GM19467 (cell line): Measurements from ENCODE around the gene XIRP1.
"Not testable (repeated sequence)": the region's sequence is repeated elsewhere in the genome, so short reads cannot be mapped to it uniquely, and the experiment has no call there.

Experiments used
- ATAC-seq: cut with Tn5 transposase; IDR thresholded peaks from one replicate; pipeline ENCODE4 v1.9.1; 2021; ENCODE audit warnings: mild to moderate bottlenecking, moderate library complexity; ENCODE audit not compliant: unreplicated experiment

Gene XIRP1

GRCh38 chr3:39170877-39171276, 21.5 kb downstream of the XIRP1 start:
- ATAC-seq = not testable (repeated sequence)

DNA sequence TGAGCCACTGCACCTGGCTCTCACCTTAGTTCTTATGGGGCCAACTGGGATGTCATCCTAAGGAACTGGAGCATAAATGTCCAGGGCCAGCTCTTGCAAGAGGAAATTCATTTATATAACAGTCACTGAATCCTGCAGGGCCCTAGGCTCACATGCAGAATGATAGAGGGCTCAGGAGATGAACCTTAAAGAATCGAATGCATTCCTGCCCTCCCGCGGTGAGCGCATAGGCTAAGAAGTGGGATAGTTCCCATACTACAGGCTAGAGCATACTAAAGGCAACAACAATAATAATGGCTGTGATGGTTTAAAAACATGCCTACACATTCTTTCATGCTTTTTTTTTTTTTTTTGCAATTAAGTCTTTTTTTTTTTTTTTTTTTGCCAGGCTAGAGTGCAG, 21.9 kb downstream of the XIRP1 start:
- ATAC-seq = no peak

- no peak for ATAC-seq
These were observed 22.7 kb downstream of the XIRP1 start for GRCh38 chr3:39169712-39170111.

DNA sequence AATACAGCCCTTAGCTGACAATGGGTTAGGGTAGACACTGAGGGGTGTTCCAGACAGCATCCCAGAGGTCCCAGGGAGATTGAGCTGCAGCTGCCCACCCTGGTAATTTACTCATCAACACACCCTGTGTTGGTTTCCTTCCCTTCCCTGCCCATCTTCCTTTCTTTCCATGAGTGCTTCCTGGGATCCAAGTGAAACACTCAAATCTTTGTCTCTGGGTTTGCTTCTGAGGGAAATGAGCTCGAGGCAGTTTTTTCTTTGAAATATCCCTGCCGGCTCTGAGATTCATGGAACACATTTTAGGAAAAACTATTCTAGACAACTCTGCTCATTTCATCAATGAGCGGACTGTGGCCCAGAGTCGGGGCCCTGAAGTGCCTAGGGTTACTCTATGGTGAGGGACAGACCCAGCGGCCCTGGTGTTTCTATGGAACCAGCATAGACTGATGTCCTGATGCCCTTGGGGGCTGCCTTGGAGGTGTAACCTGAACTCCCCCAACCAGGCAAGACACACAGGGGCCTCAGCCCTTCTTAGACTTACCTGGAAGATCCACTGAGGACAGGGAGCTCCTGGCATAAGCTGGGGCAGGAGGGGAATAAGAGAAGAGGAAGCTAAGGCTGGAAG, 24.1 kb downstream of the XIRP1 start:
- ATAC-seq = no peak

GRCh38 chr3:39166932-39167532, 25.4 kb downstream of the XIRP1 start:
- no peak for ATAC-seq

DNA sequence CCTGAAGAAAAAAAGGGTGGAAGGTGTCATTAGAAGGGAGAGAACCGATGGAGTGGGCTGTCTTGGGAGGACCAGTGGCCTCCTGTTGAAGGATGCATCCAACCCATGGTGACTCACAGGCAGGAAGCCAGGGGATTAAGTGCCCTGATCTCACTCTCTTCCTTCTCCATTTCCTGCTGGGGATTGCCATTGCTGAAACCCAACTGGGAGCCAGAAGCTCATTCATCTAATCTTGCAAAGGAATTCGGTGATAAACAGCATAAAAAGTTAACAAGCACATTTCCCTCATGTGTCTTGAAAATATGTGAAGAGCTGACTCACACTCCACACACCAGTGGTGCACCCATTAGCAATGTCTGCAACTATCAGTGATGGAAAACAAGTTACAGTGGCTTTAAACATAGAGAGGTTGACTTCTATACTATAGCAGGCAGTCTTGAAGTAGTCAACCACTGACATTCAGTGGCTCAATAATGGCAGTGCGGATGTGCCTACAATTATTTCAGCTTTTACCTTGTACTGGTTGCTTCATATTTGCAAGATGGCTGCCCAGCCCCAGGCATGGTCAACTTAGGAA, 26.2 kb downstream of the XIRP1 start:
- no peak for ATAC-seq

GRCh38 chr3:39165518-39165917, 26.9 kb downstream of the XIRP1 start:
- ATAC-seq = no peak

GRCh38 chr3:39164414-39164813, 28.0 kb downstream of the XIRP1 start:
- ATAC-seq = no peak

DNA sequence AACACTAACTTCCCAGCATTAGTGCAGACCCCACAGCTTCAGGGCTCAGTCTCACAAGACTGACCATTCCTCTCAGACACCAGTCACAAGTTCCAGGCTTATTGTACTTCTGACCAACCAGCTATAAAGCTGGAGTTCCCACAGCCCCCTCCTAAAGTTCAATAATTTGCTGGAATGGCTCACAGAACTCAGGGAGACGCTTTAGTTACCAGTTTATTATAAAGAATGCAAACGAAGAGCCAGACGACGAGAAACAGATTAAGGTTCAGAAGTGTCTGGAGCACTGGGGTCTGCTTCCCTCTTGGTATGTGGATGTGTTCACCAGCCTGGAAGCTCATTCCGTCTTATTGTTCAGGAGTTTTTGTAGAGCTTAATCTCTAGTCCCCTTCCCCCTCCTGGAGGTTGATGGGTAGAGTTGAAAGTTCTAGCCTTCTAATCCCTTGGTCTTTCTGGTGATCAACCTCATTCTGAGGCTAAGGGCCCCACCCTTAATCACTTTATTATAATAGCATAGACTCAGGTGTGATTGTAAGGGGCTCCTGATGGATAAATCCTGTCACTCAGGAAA, 34.2 kb downstream of the XIRP1 start:
- no peak for ATAC-seq

DNA sequence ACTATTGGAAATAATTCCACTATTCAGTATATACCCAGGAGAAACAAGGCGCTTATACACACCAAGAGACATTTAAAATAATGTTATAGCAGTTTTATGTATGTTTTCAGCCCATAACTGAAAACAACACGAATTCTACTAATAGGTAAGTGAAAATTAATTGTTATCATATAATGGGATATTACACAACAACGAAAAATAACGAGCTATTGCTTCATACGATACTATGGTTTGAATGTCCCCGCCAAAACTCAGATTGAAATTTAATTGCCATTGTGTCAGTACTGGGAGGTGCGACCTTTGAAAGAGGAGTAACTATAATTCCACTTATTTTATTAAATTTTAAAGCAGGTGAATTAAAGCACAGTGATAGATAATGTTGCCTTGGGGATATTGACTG, 35.0 kb downstream of the XIRP1 start:
- no peak for ATAC-seq

GRCh38 chr3:39156421-39156820, 36.0 kb downstream of the XIRP1 start:
- no peak for ATAC-seq

DNA sequence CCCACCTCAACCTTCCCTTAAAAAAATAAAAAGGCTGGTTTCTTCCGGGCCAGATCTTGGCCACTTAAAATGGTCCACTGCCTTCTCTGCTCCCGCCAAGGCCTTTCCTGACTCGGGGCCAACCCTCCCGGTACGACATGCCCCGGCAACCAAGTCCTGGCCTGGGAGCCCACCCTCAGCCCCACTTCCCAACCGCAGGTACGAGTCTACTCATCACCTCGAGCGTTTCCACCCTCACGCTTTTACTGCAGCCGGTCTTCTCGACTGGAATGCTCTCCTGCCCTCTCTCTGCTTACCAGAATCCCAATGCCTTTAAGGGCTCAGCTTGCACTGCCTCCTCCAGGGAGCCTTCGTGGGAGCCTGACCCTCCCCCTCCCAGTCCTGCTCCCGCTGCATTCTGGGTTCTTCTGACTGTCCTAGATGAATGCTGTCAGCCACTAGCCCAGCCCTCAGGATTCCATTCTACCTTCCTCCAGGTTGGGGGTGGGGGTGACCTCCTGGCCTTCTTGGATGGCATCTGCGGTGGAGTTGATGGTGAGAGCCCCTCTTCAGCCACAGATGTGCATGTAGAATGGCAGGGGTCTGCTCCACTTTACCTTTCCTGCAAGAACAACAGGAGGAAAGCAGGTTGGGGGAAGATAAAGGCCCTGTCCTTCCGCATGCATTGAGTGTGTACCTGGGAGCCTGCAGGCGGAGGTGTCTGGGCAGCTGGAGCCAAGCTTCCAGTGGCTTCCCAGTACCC, 37.9 kb downstream of the XIRP1 start:
- ATAC-seq = no peak

DNA sequence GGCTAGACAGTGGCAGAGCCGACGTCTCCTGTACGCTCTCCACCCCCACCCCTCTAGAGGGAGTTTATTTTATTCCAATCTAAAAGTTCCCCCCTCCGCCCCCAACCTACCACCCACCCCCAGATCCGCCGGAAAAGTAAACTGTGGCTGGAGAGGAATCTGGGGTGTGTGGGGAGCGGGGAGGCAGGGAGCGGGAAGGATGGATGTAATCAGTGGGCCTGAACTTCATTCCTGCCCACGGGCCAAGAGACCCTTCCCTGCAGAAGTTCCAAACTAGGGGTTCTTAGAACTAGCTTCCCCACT, 38.5 kb downstream of the XIRP1 start:
- no peak for ATAC-seq

DNA sequence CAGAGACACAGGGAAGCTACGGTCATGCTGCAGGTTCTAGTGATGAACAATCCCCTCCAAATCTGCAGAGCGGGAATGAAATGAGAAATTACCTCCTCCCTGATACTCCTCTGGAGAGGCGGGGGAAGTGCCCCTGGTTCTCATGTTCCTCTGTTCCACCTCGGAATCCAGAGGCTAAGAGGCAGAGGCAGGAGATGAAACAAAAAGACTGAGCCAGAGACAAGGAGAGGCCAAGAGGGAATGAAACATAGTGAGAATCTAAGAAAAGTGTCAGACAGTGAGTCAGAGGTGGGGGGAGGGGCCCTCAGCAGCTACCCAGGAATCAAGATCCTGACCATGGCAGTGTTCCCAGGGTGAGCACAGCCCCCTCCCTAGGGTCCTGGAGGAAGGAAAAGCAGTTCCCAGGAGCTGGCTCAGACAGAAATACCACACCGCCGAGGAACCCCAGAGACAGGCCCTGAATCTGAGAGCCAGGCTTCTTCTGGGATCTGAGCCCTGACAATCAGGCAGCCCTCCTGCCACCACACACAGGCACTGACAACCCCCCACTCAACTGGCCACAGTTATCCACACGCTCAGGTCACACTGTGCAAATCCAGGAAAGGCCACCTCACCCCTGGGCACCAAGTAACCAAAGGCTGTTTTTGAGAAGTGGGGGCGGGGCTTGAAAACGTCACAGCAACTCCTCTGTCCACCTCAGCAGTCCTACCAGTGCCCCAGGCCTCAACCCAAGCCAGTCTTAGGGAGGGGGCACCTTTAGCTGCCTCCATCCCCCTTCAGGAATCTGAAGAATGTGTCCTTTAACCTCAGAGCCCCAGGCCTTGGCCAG, 41.4 kb downstream of the XIRP1 start:
- ATAC-seq = no peak

GRCh38 chr3:39150148-39150802, 42.1 kb downstream of the XIRP1 start:
- no peak for ATAC-seq

DNA sequence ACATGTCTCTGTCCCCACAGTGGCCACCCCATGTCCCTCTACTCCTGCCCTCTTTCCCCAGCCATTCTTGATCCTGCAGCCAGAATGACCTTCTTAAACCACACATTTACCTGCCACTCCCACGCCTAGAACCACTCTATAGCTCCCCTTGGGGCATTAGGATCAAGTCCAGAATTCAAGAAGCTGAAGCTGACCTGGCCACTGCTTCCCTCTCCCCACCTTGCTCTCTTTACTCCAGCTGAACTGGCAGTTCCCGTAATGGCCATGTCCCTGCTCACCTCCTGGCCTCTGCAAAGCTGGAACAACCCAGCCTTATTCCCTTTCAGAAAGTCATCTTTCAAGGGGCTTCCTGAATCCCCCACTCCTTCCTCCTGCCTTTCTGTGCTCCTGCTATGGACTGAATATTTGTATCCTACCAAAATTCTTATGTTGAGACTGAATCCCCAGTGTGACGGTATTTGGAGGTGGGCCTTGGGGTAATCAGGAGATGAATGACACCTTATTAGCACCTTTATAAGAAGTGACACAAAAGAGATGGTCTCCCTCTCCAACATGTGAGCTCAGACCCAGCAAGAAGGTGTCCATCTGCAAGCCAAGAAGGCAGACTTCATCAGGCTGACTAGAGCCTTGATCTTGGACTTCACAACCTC, 42.8 kb downstream of the XIRP1 start:
- no peak for ATAC-seq

DNA sequence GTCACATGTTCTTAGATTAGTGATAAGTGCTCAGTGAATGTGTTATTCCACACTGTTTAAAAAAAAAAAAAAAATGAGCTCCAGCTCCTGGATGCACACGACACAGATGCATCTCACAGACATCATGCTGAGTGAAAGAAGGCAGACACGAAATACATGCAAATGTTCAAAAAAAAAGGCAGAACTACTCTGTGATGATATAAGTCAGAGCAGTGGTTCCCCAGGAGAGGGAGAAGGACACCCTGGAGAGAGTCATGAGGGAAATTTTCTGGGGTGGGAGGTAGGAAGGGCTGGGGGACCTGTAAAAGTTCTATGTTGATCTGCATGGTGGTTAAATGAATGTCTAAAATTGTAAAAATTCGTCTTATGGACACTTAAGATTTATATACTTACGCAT, 43.3 kb downstream of the XIRP1 start:
- no peak for ATAC-seq

- ATAC-seq = no peak
These were observed 43.8 kb downstream of the XIRP1 start for GRCh38 chr3:39148435-39149058.

DNA sequence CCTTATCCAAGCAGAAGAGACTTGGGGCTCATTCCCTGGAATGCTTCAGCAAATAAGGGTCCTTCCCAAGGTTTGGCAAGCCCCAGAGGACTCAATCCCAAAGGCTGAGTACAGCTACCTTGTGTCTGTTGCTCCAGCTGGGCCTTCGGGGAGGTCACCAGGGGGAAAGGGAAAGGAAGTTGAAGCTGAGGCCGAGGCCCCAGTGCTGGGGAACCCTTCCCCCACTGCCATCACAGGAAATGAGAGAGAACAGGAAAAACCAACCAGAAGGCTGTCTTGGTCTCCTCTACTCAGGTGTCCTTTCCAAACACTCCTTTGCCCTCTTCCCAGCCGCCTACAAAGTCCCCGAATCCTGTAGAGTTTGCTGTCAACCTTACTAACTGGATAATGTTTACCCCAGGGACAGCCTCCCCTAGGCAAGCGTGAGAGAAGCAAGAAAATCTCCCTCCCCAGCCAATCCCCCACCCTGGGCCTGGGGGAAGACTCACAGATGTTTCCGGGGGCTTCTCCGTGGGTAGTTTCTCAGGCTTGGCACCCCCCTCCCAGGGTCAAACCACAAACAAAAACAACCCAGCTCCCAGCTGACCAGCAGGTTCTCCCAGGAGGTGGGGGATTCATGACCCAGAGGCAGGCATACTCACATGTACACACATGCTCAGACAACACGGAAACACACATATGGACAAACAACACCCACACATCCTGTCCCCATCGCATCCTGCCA, 44.5 kb downstream of the XIRP1 start:
- no peak for ATAC-seq
